Activated naive CD4-positive, alpha-beta T cell treated with anti-CD3 and anti-CD28 coated beads for 36 hours (primary cell): ENCODE data around the gene GALR2. TPM values are rescaled to one million over a fixed set of nuclear protein-coding genes. Genes with fewer than 3 reads are reported as not detected.
A peak's percentile ranks its signal among the peaks of the same experiment; 100 is the strongest.
"Not testable (repeated sequence)": the region's sequence is repeated elsewhere in the genome, so short reads cannot be mapped to it uniquely, and the experiment has no call there.

Experiments used
- CTCF ChIA-PET: fragments of 350-600 bp; sonication (Branson Sonifier 250); formaldehyde crosslinking; loops from one replicate; lab custom pipeline; 2021; ENCODE audit warnings: antibody characterized with exemption; lab: Charles Lee
- DNase-seq: peaks from one replicate; pipeline ENCODE4 v3.0.0-alpha.2; 2020
- H3K27ac Mint-ChIP-seq: one replicate; pipeline ENCODE4 v1.8.0; 2021; ENCODE audit warnings: mild to moderate bottlenecking, mixed read lengths
- H3K27me3 Mint-ChIP-seq: one replicate; pipeline ENCODE4 v1.8.0; 2021; ENCODE audit warnings: low read depth, mixed read lengths
- H3K36me3 Mint-ChIP-seq: one replicate; pipeline ENCODE4 v1.8.0; 2021; ENCODE audit warnings: low read depth, mixed read lengths
- H3K4me1 Mint-ChIP-seq: one replicate; pipeline ENCODE4 v1.8.0; 2021; ENCODE audit warnings: low read depth, mixed read lengths
- H3K4me3 Mint-ChIP-seq: one replicate; pipeline ENCODE4 v1.8.0; 2021; ENCODE audit warnings: mild to moderate bottlenecking, moderate library complexity, mixed read lengths
- H3K9me3 Mint-ChIP-seq: one replicate; pipeline ENCODE4 v1.8.0; 2021; ENCODE audit warnings: mixed read lengths
- intact Hi-C: fragments of 100-400 bp; cut with micrococcal nuclease; formaldehyde crosslinking; loops from one replicate; pipeline ENCODE4 v1.15.1; 2023
- total RNA-seq, 2 experiments: library from RNA; stranded (reverse); gene quantifications; one replicate each; pipeline ENCODE4 v1.2.3, GENCODE V29; 2021

GALR2 gene
- total RNA-seq, 2 experiments from 2014 or later, result 3.3 to 3.6 TPM

- Mint-ChIP-seq H3K9me3 (no peaks in the 10 kb centered on the region), H3K4me3 (no peak overlapping the region), H3K4me1 (peaks cover 4% of the 10 kb centered on the region), H3K36me3 (peaks cover 27% of the 10 kb centered on the region), H3K27me3 (no peaks in the 10 kb centered on the region), H3K27ac (peak overlapping the region; percentile 72)
- CTCF ChIA-PET, result no interaction called here
- intact Hi-C loops, result no loop called here
- no peak for DNase-seq
These were observed 35.5 kb upstream of the GALR2 start for GRCh38 chr17:76039121-76039520.

- intact Hi-C loops, result no loop called here
- CTCF ChIA-PET, result interaction anchor here (0.7 kb wide), 1 partner anchor 26 kb away, joined by 3 read pairs; no protein-coding TSS in a partner anchor
These were observed 34.2 kb upstream of the GALR2 start for GRCh38 chr17:76040376-76040775.

GRCh38 chr17:76042868-76043267 is 31.7 kb upstream of the GALR2 start:
- DNase-seq, intact Hi-C loops, H3K9me3 Mint-ChIP-seq, H3K27me3 Mint-ChIP-seq, H3K27ac Mint-ChIP-seq, H3K4me1 Mint-ChIP-seq, H3K4me3 Mint-ChIP-seq: not testable (repeated sequence)
- peaks cover 45% of the 10 kb centered on the region for H3K36me3 Mint-ChIP-seq
- CTCF ChIA-PET, result interaction anchor here (0.6 kb wide), 1 partner anchor 74 kb away, joined by 3 read pairs; no protein-coding TSS in a partner anchor

More at GRCh38 chr17:76040376-76040775, 34.2 kb upstream of the GALR2 start:
- H3K9me3 Mint-ChIP-seq, result no peaks in the 10 kb centered on the region
- H3K36me3 Mint-ChIP-seq, result peaks cover 36% of the 10 kb centered on the region
- DNase-seq, result no peak
- H3K27me3 Mint-ChIP-seq, result no peaks in the 10 kb centered on the region
- H3K4me1 Mint-ChIP-seq, result peaks cover 4% of the 10 kb centered on the region
- no peak overlapping the region for H3K4me3 Mint-ChIP-seq
- H3K27ac Mint-ChIP-seq, result peak overlapping the region; percentile 12

GRCh38 chr17:76044475-76045007 is 30.0 kb upstream of the GALR2 start:
- CTCF ChIA-PET, intact Hi-C loops, H3K4me3 Mint-ChIP-seq, H3K27me3 Mint-ChIP-seq, H3K27ac Mint-ChIP-seq, DNase-seq, H3K4me1 Mint-ChIP-seq, H3K9me3 Mint-ChIP-seq: not testable (repeated sequence)
- peaks cover 45% of the 10 kb centered on the region for H3K36me3 Mint-ChIP-seq

GRCh38 chr17:76046064-76046463 is 28.5 kb upstream of the GALR2 start:
- H3K27me3 Mint-ChIP-seq, result no peaks in the 10 kb centered on the region
- no peak for DNase-seq
- peaks cover 42% of the 10 kb centered on the region for H3K36me3 Mint-ChIP-seq
- no peak overlapping the region for H3K27ac Mint-ChIP-seq
- no peak overlapping the region for H3K4me3 Mint-ChIP-seq
- H3K9me3 Mint-ChIP-seq, result no peaks in the 10 kb centered on the region
- peaks cover 11% of the 10 kb centered on the region for H3K4me1 Mint-ChIP-seq
- CTCF ChIA-PET, result interaction anchor here (1.0 to 1.7 kb wide), 2 partner anchors 32 to 41 kb away, joined by 4 to 5 read pairs; no protein-coding TSS in a partner anchor
- intact Hi-C loops, result no loop called here

GRCh38 chr17:76048025-76048605 is 26.5 kb upstream of the GALR2 start:
- CTCF ChIA-PET, result interaction anchor here (0.6 kb wide), 1 partner anchor 1053 kb away, joined by 3 read pairs; no protein-coding TSS in a partner anchor
- H3K4me3 Mint-ChIP-seq, result no peak overlapping the region
- no peaks in the 10 kb centered on the region for H3K27me3 Mint-ChIP-seq
- H3K27ac Mint-ChIP-seq, result no peak overlapping the region
- intact Hi-C loops, result no loop called here
- H3K9me3 Mint-ChIP-seq, result no peaks in the 10 kb centered on the region
- DNase-seq, result no peak
- H3K36me3 Mint-ChIP-seq, result peaks cover 37% of the 10 kb centered on the region
- peaks cover 14% of the 10 kb centered on the region for H3K4me1 Mint-ChIP-seq

- no peak overlapping the region for H3K27ac Mint-ChIP-seq
These were observed 25.9 kb upstream of the GALR2 start for GRCh38 chr17:76048711-76049110.

GRCh38 chr17:76049239-76049638 is 25.3 kb upstream of the GALR2 start:
- Mint-ChIP-seq H3K27me3 (no peaks in the 10 kb centered on the region), H3K36me3 (peaks cover 37% of the 10 kb centered on the region), H3K9me3 (no peaks in the 10 kb centered on the region), H3K4me1 (peaks cover 23% of the 10 kb centered on the region), H3K4me3 (no peak overlapping the region), H3K27ac (no peak overlapping the region)
- DNase-seq, result no peak
- CTCF ChIA-PET, result interaction anchor here (0.6 to 0.8 kb wide), 2 partner anchors 9 to 78 kb away, joined by 3 read pairs; no protein-coding TSS in a partner anchor
- intact Hi-C loops, result no loop called here

More at GRCh38 chr17:76048711-76049110, 25.9 kb upstream of the GALR2 start:
- intact Hi-C loops, result no loop called here
- Mint-ChIP-seq H3K36me3 (peaks cover 37% of the 10 kb centered on the region), H3K27me3 (no peaks in the 10 kb centered on the region), H3K4me1 (peaks cover 18% of the 10 kb centered on the region), H3K9me3 (no peaks in the 10 kb centered on the region), H3K4me3 (no peak overlapping the region)
- no peak for DNase-seq
- CTCF ChIA-PET, result interaction anchor here (0.6 kb wide), 1 partner anchor 1053 kb away, joined by 3 read pairs; no protein-coding TSS in a partner anchor

- Mint-ChIP-seq H3K27me3 (no peaks in the 10 kb centered on the region), H3K9me3 (no peaks in the 10 kb centered on the region), H3K4me1 (peaks cover 23% of the 10 kb centered on the region), H3K4me3 (no peak overlapping the region), H3K36me3 (peaks cover 32% of the 10 kb centered on the region), H3K27ac (peak overlapping the region; percentile 2)
- DNase-seq, result no peak
- intact Hi-C loops, result no loop called here
- CTCF ChIA-PET, result interaction anchor here (0.6 to 0.8 kb wide), 2 partner anchors 9 to 79 kb away, joined by 3 read pairs; no protein-coding TSS in a partner anchor
These were observed 24.6 kb upstream of the GALR2 start for GRCh38 chr17:76049836-76050537.

- Mint-ChIP-seq H3K4me1 (peaks cover 23% of the 10 kb centered on the region), H3K36me3 (peaks cover 25% of the 10 kb centered on the region), H3K27me3 (no peaks in the 10 kb centered on the region), H3K4me3 (no peak overlapping the region), H3K27ac (peak overlapping the region; percentile 2), H3K9me3 (no peaks in the 10 kb centered on the region)
- CTCF ChIA-PET, result interaction anchor here (0.7 kb wide), 1 partner anchor 492 kb away, joined by 3 read pairs; no protein-coding TSS in a partner anchor
- no peak for DNase-seq
- intact Hi-C loops, result no loop called here
These were observed 23.8 kb upstream of the GALR2 start for GRCh38 chr17:76050538-76051467.

GRCh38 chr17:76051561-76051960 is 23.0 kb upstream of the GALR2 start:
- no peak for DNase-seq
- intact Hi-C loops, result no loop called here
- no peaks in the 10 kb centered on the region for H3K9me3 Mint-ChIP-seq
- CTCF ChIA-PET, result interaction anchor here (0.6 to 0.7 kb wide), 2 partner anchors 195 to 491 kb away, joined by 3 read pairs; no protein-coding TSS in a partner anchor
- H3K27ac Mint-ChIP-seq, result no peak overlapping the region
- H3K4me1 Mint-ChIP-seq, result peaks cover 23% of the 10 kb centered on the region
- peaks cover 29% of the 10 kb centered on the region for H3K36me3 Mint-ChIP-seq
- H3K27me3 Mint-ChIP-seq, result no peaks in the 10 kb centered on the region
- no peak overlapping the region for H3K4me3 Mint-ChIP-seq
